Adrenal gland (tissue), 12 donors: Measurements from ENCODE around the gene IGF2. TPM values are rescaled to one million over a fixed set of nuclear protein-coding genes. Genes with fewer than 3 reads are reported as not detected.

Experiments
- DNase-seq, 7 donors: peaks; one replicate each; pipeline ENCODE4 v3.0.0-alpha.2; 2019 to 2020
- H3K27ac ChIP-seq, 5 donors: fragments of 200-600 bp; sonication (generic) in 4 of 5; 1 replicate in 3 of 5; 2 replicates in 2 of 5; pipeline versions ENCODE4 v1.5.1 to v1.8.0; 2016 to 2020; ENCODE audit warnings: mild to moderate bottlenecking in 1 of 5
- H3K27me3 ChIP-seq: fragments of 200-600 bp; 2 replicates; pipeline ENCODE4 v1.8.0; 2021
- H3K36me3 ChIP-seq, 2 donors: fragments of 200-600 bp; replicated peaks in 1 of 2; 1 replicate in 1 of 2; 2 replicates in 1 of 2; pipeline versions ENCODE4 v1.5.1 to v1.8.0; 2018 to 2022
- H3K4me1 ChIP-seq, 2 donors: fragments of 200-600 bp; replicated peaks in 1 of 2; 1 replicate in 1 of 2; 2 replicates in 1 of 2; pipeline versions ENCODE4 v1.5.1 to v1.8.0; 2018 to 2021
- H3K4me3 ChIP-seq, 4 donors: fragments of 200-600 bp; sonication (generic) in 3 of 4; one replicate each; pipeline ENCODE4 v1.5.1; 2016 to 2018
- H3K9me3 ChIP-seq, 3 donors: fragments of 200-600 bp; sonication (generic) in 1 of 3; replicated peaks in 1 of 3; 1 replicate in 2 of 3; 2 replicates in 1 of 3; pipeline versions ENCODE4 v1.5.1 to v1.8.0; 2016 to 2021
- CTCF ChIP-seq, 6 experiments: fragments of 450-650 bp in 4 of 6; fragments of 200-600 bp in 2 of 6; sonication (generic) in 1 of 6; IDR thresholded peaks; 1 replicate in 5 of 6; 2 replicates in 1 of 6; pipeline versions ENCODE4 v1.5.1 to v1.8.0; 2016 to 2021; ENCODE audit warnings: antibody characterized with exemption in 6 of 6, mild to moderate bottlenecking in 2 of 6, moderate library complexity in 1 of 6
- POLR2A ChIP-seq, 2 donors: fragments of 450-650 bp; IDR thresholded peaks; one replicate each; pipeline ENCODE4 v1.6.1; 2017; ENCODE audit warnings: antibody characterized with exemption in 2 of 2, mild to moderate bottlenecking in 2 of 2, moderate library complexity in 1 of 2
- WGBS, 4 donors: extraction: QIAGEN DNeasy Blood & Tissue Kit in 2 of 4; methylation state at CpG; one replicate each; pipeline versions ENCODE4 v1.1.5 to v1.1.7; 2013 to 2017; 5-methylcytosine and 5-hydroxymethylcytosine counted together
- intact Hi-C, 2 donors: fragments of 100-400 bp; cut with DNase I; formaldehyde crosslinking; loops; one replicate each; pipeline versions ENCODE4 v1.14.1 to v1.15.0; 2022 to 2023
- polyA plus RNA-seq, 3 donors: library from polyadenylated mRNA; stranded (reverse); fragments of 200-250 nt in 2 of 3; fragments of 350-450 nt in 1 of 3; fragmentation: Illumina TruSeq in 1 of 3; extraction: RNeasy Lipid Tissue Mini Kit (QIAGEN cat#74804) in 1 of 3; gene quantifications; one replicate each; pipeline ENCODE4 v1.2.3, GENCODE V29; 2013 to 2014
- total RNA-seq, 9 donors: library from RNA; depleted of rRNA in 4 of 9; stranded (reverse); fragments of >200 nt in 4 of 9; fragments of 120-200 nt in 1 of 9; fragmentation: NEBNext Ultra II Directional in 1 of 9; extraction: Animal tissue kit (Norgen Biotek cat#: 25700) in 1 of 9; gene quantifications; one replicate each; pipeline versions ENCODE4 v1.1.0 to v1.2.4, GENCODE V29; 2013 to 2023
- donor health status: healthy with polysubstance abuse.
- donor health status: Bipolar disorder and iron deficiency.
- donor health status: DM: yes; HTN: yes; CAD: no.
- donor health status: DM: no; HTN: no; CAD: no.
- donor health status: DM: no; HTN: no; CAD: no.
- donor health status: DM: yes; HTN: yes; CAD: no.

IGF2 gene
- total and polyA plus RNA-seq, 12 donors: 41.8 to 693 (median 119) TPM

- intact Hi-C loops: no loop called here
- TF ChIP-seq CTCF (IDR thresholded peaks at IDR 0.05) (no peak), POLR2A (IDR thresholded peaks at IDR 0.05) (no peak)
- Histone ChIP-seq H3K9me3 (peaks cover 0 to 5% (median 0%) of the 10 kb centered on the region in 3 donors), H3K27ac (no peak overlapping the region), H3K4me1 (no peaks in the 10 kb centered on the region), H3K27me3 (peaks cover 13% of the 10 kb centered on the region), H3K4me3 (no peak overlapping the region), H3K36me3 (no peaks in the 10 kb centered on the region)
- 60 to 86% (median 72%) methylated on average over 5 to 23 of the region's 23 CpGs for WGBS, 4 donors
- DNase-seq: no peak
These were observed 18.7 kb downstream of the IGF2 start for GRCh38 chr11:2120359-2121100.

GRCh38 chr11:2118677-2119076 is 20.5 kb downstream of the IGF2 start:
- no peak for TF ChIP-seq POLR2A (IDR thresholded peaks at IDR 0.05)
- WGBS, 4 donors: 68 to 74% (median 71%) methylated on average over 4 of the region's 4 CpGs

GRCh38 chr11:2116680-2117079 is 22.5 kb downstream of the IGF2 start:
- intact Hi-C loops: no loop called here

More at GRCh38 chr11:2118677-2119076, 20.5 kb downstream of the IGF2 start:
- no peak for DNase-seq
- Histone ChIP-seq H3K4me3 (no peak overlapping the region), H3K27me3 (peaks cover 13% of the 10 kb centered on the region), H3K4me1 (no peaks in the 10 kb centered on the region), H3K27ac (no peak overlapping the region), H3K36me3 (no peaks in the 10 kb centered on the region), H3K9me3 (peaks cover 0 to 5% (median 0%) of the 10 kb centered on the region in 3 donors)
- intact Hi-C loops: no loop called here

GRCh38 chr11:2115308-2115707 is 23.9 kb downstream of the IGF2 start:
- WGBS, 4 donors: 90 to 97% (median 93%) methylated on average over 9 to 12 of the region's 12 CpGs
- Histone ChIP-seq H3K9me3 (peaks cover 0 to 5% (median 0%) of the 10 kb centered on the region in 3 donors), H3K27ac (no peak overlapping the region), H3K4me3 (no peak overlapping the region), H3K4me1 (no peaks in the 10 kb centered on the region), H3K36me3 (no peaks in the 10 kb centered on the region), H3K27me3 (no peaks in the 10 kb centered on the region)
- intact Hi-C loops: no loop called here
- TF ChIP-seq CTCF (IDR thresholded peaks at IDR 0.05) (no peak), POLR2A (IDR thresholded peaks at IDR 0.05) (no peak)
- no peak for DNase-seq

More at GRCh38 chr11:2116680-2117079, 22.5 kb downstream of the IGF2 start:
- H3K4me1 ChIP-seq: no peaks in the 10 kb centered on the region
- peaks cover 8% of the 10 kb centered on the region for H3K27me3 ChIP-seq
- H3K36me3 ChIP-seq: no peaks in the 10 kb centered on the region
- H3K4me3 ChIP-seq: no peak overlapping the region
- TF ChIP-seq POLR2A (IDR thresholded peaks at IDR 0.05) (no peak), CTCF (IDR thresholded peaks at IDR 0.05) (no peak)
- no peak for DNase-seq
- H3K27ac ChIP-seq: no peak overlapping the region
- H3K9me3 ChIP-seq: peaks cover 0 to 5% (median 0%) of the 10 kb centered on the region in 3 donors
- WGBS, 4 donors: 73 to 88% (median 81%) methylated on average over 1 of the region's 1 CpG
